HEK293 (cell line): ENCODE results near the gene ING5.
A peak's percentile ranks its signal among the peaks of the same experiment; 100 is the strongest.

Experiments used
- CTCF ChIA-PET: fragments of 350-600 bp; formaldehyde crosslinking; extraction: SDS; loops from one replicate; lab custom pipeline; 2021; ENCODE audit warnings: antibody characterized with exemption; lab: Yijun Ruan, JAX
- POLR2A ChIA-PET: fragments of 300-600 bp; formaldehyde crosslinking; extraction: SDS; loops from one replicate; lab custom pipeline; 2020; ENCODE audit warnings: antibody characterized with exemption, inconsistent platforms; lab: Yijun Ruan, JAX
- H3K27ac ChIP-seq: fragments of 200-500 bp; sonication (Bioruptor generic); 2 replicates; pipeline ENCODE4 v1.5.1; 2014; ENCODE audit warnings: low read depth, low read length, control low read depth, inconsistent platforms; ENCODE audit errors: extremely low read depth
- H3K36me3 ChIP-seq, 2 experiments: fragments of 200-500 bp in 1 of 2; sonication (Bioruptor generic) in 1 of 2; 1 replicate in 1 of 2; 2 replicates in 1 of 2; pipeline ENCODE4 v1.5.1; 2014 to 2017; ENCODE audit warnings: inconsistent platforms in 2 of 2, low read length in 2 of 2; ENCODE audit not compliant: control insufficient read depth in 2 of 2, insufficient read depth in 1 of 2
- H3K4me1 ChIP-seq: fragments of 200-500 bp; sonication (Bioruptor generic); 2 replicates; pipeline ENCODE4 v1.5.1; 2014; ENCODE audit warnings: mild to moderate bottlenecking, low read length, inconsistent platforms; ENCODE audit not compliant: control insufficient read depth, insufficient read depth
- H3K4me3 ChIP-seq: 2 replicates; pipeline ENCODE4 v1.5.1; 2011; ENCODE audit warnings: low read depth, mild to moderate bottlenecking, control low read depth, low read length, moderate library complexity
- H3K9me3 ChIP-seq: fragments of 200-500 bp; sonication (Bioruptor generic); 2 replicates; pipeline ENCODE4 v1.5.1; 2014; ENCODE audit warnings: low read depth, low read length, inconsistent platforms; ENCODE audit not compliant: control insufficient read depth, insufficient read depth
- BCL6B ChIP-seq: fragments of 450-650 bp; formaldehyde crosslinking; IDR thresholded peaks from 2 replicates; pipeline ENCODE4 v1.5.1; 2017; ENCODE audit warnings: missing biosample characterization, missing genetic modification characterization
- CTCF ChIP-seq: fragments of 450-650 bp; formaldehyde crosslinking; IDR thresholded peaks from 2 replicates; pipeline ENCODE4 v1.5.1; 2016; ENCODE audit warnings: missing biosample characterization, missing genetic modification characterization
- PATZ1 ChIP-seq: fragments of 450-650 bp; formaldehyde crosslinking; IDR thresholded peaks from 2 replicates; pipeline ENCODE4 v1.5.1; 2016; ENCODE audit warnings: missing biosample characterization, missing genetic modification characterization
- SETDB1 ChIP-seq: IDR thresholded peaks from one replicate; pipeline ENCODE4 v1.6.1; 2017; ENCODE audit warnings: mild to moderate bottlenecking, low read length, moderate library complexity, mixed read lengths; ENCODE audit not compliant: insufficient read length
- SP2 ChIP-seq: fragments of 450-650 bp; formaldehyde crosslinking; IDR thresholded peaks from 2 replicates; pipeline ENCODE4 v1.5.1; 2016; ENCODE audit warnings: missing biosample characterization, missing genetic modification characterization
- WT1 ChIP-seq: fragments of 450-650 bp; formaldehyde crosslinking; IDR thresholded peaks from 2 replicates; pipeline ENCODE4 v1.5.1; 2016; ENCODE audit warnings: missing biosample characterization, missing genetic modification characterization
- ZBTB1 ChIP-seq: fragments of 450-650 bp; formaldehyde crosslinking; IDR thresholded peaks from 2 replicates; pipeline ENCODE4 v1.5.1; 2016; ENCODE audit warnings: missing biosample characterization, missing genetic modification characterization
- ZFP3 ChIP-seq: fragments of 450-650 bp; formaldehyde crosslinking; IDR thresholded peaks from 2 replicates; pipeline ENCODE4 v1.5.1; 2016; ENCODE audit warnings: low read depth, missing biosample characterization, missing genetic modification characterization
- ZNF146 ChIP-seq: fragments of 450-650 bp; formaldehyde crosslinking; IDR thresholded peaks from 2 replicates; pipeline ENCODE4 v1.5.1; 2016; ENCODE audit warnings: missing biosample characterization, missing genetic modification characterization
- ZNF239 ChIP-seq: fragments of 450-650 bp; formaldehyde crosslinking; IDR thresholded peaks from 2 replicates; pipeline ENCODE4 v1.5.1; 2016; ENCODE audit warnings: missing biosample characterization, missing genetic modification characterization
- ZNF391 ChIP-seq: fragments of 450-650 bp; formaldehyde crosslinking; IDR thresholded peaks from 2 replicates; pipeline ENCODE4 v1.5.1; 2016; ENCODE audit warnings: low read depth, missing biosample characterization, missing genetic modification characterization, borderline replicate concordance
- ZNF561 ChIP-seq: fragments of 450-650 bp; IDR thresholded peaks from 2 replicates; pipeline ENCODE4 v1.5.1; 2018; ENCODE audit warnings: missing biosample characterization, missing genetic modification characterization, borderline replicate concordance
- ZNF621 ChIP-seq: fragments of 450-650 bp; formaldehyde crosslinking; IDR thresholded peaks from 2 replicates; pipeline ENCODE4 v1.5.1; 2017; ENCODE audit warnings: missing biosample characterization, missing genetic modification characterization
- ZNF76 ChIP-seq: fragments of 450-650 bp; formaldehyde crosslinking; IDR thresholded peaks from 2 replicates; pipeline ENCODE4; 2016; ENCODE audit warnings: low read depth, missing biosample characterization, missing genetic modification characterization, borderline replicate concordance
- ZNF791 ChIP-seq: fragments of 450-650 bp; formaldehyde crosslinking; IDR thresholded peaks from 2 replicates; pipeline ENCODE4 v1.5.1; 2016; ENCODE audit warnings: missing biosample characterization, missing genetic modification characterization
- ZXDB ChIP-seq: fragments of 450-650 bp; formaldehyde crosslinking; IDR thresholded peaks from 2 replicates; pipeline ENCODE4 v1.5.1; 2016; ENCODE audit warnings: missing biosample characterization, missing genetic modification characterization
- TF ChIP-seq, protein P1 (sequence below): fragments of 450-650 bp; formaldehyde crosslinking; conservative IDR thresholded peaks from 2 replicates; pipeline ENCODE4 v1.5.1; 2016; ENCODE audit warnings: low read depth, missing biosample characterization, missing genetic modification characterization
- TF ChIP-seq, protein P2 (sequence below): fragments of 450-650 bp; formaldehyde crosslinking; IDR thresholded peaks from 2 replicates; pipeline ENCODE4 v1.5.1; 2017; ENCODE audit warnings: missing biosample characterization, missing genetic modification characterization
- TF ChIP-seq, protein P3 (sequence below): fragments of 450-650 bp; formaldehyde crosslinking; IDR thresholded peaks from 2 replicates; pipeline ENCODE4 v1.5.1; 2016; ENCODE audit warnings: missing biosample characterization, missing genetic modification characterization

Gene ING5

GRCh38 chr2:241720099-241720498 is 18.3 kb downstream of the ING5 start:
- H3K4me1 ChIP-seq: no peaks in the 10 kb centered on the region
- peaks cover 21 to 72% of the 10 kb centered on the region in 2 experiments; a peak in 2 of 3 replicates for H3K36me3 ChIP-seq
- POLR2A ChIA-PET: no interaction called here
- no peak overlapping the region for H3K27ac ChIP-seq
- no peak for TF ChIP-seq PATZ1 (tag by site-specific recombination)
- TF ChIP-seq BCL6B (tag by site-specific recombination): 0 out of 2 replicates have a peak, but pooled peaks have one; percentile 41
- CTCF ChIA-PET: no interaction called here
- no peak overlapping the region for H3K4me3 ChIP-seq
- no peaks in the 10 kb centered on the region for H3K9me3 ChIP-seq

DNA sequence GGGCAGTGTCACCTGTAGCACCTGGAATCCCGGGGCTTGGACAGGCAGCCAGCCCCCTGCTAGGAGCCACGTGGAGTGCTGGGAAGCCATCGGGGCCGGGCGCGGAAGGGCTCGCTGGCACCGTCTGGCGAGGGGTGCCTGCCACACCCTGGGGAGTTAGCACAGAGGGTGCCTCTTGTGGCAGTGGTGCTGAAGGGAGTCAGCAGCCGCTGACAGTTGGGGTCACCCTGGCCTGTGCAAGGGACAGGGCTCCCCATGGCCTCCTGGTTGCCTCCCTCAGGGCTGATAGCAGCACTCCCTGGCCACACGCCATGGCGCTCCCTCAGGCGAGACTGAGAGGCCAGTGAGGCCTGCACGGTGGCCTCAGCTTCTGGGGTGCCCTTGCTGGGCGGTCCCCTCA is 18.7 kb downstream of the ING5 start:
- H3K4me1 ChIP-seq: no peaks in the 10 kb centered on the region
- H3K4me3 ChIP-seq: no peak overlapping the region
- peaks cover 20 to 76% of the 10 kb centered on the region in 2 experiments; a peak in 2 of 3 replicates for H3K36me3 ChIP-seq
- H3K9me3 ChIP-seq: no peaks in the 10 kb centered on the region
- POLR2A ChIA-PET: no interaction called here
- CTCF ChIA-PET: no interaction called here
- H3K27ac ChIP-seq: no peak overlapping the region
- TF ChIP-seq ZXDB (tag by site-specific recombination): no peak
- TF ChIP-seq ZNF76: no peak
- TF ChIP-seq SETDB1: no peak
- TF ChIP-seq ZNF561 (tag by site-specific recombination): no peak
- TF ChIP-seq ZFP3 (tag by site-specific recombination): no peak
- no peak for TF ChIP-seq CTCF (tag by site-specific recombination)
- TF ChIP-seq ZNF146 (tag by site-specific recombination): no peak
- TF ChIP-seq WT1 (tag by site-specific recombination): no peak
- TF ChIP-seq ZBTB1 (tag by site-specific recombination): no peak
- TF ChIP-seq ZNF239 (tag by site-specific recombination): no peak
- TF ChIP-seq, protein P1, sequence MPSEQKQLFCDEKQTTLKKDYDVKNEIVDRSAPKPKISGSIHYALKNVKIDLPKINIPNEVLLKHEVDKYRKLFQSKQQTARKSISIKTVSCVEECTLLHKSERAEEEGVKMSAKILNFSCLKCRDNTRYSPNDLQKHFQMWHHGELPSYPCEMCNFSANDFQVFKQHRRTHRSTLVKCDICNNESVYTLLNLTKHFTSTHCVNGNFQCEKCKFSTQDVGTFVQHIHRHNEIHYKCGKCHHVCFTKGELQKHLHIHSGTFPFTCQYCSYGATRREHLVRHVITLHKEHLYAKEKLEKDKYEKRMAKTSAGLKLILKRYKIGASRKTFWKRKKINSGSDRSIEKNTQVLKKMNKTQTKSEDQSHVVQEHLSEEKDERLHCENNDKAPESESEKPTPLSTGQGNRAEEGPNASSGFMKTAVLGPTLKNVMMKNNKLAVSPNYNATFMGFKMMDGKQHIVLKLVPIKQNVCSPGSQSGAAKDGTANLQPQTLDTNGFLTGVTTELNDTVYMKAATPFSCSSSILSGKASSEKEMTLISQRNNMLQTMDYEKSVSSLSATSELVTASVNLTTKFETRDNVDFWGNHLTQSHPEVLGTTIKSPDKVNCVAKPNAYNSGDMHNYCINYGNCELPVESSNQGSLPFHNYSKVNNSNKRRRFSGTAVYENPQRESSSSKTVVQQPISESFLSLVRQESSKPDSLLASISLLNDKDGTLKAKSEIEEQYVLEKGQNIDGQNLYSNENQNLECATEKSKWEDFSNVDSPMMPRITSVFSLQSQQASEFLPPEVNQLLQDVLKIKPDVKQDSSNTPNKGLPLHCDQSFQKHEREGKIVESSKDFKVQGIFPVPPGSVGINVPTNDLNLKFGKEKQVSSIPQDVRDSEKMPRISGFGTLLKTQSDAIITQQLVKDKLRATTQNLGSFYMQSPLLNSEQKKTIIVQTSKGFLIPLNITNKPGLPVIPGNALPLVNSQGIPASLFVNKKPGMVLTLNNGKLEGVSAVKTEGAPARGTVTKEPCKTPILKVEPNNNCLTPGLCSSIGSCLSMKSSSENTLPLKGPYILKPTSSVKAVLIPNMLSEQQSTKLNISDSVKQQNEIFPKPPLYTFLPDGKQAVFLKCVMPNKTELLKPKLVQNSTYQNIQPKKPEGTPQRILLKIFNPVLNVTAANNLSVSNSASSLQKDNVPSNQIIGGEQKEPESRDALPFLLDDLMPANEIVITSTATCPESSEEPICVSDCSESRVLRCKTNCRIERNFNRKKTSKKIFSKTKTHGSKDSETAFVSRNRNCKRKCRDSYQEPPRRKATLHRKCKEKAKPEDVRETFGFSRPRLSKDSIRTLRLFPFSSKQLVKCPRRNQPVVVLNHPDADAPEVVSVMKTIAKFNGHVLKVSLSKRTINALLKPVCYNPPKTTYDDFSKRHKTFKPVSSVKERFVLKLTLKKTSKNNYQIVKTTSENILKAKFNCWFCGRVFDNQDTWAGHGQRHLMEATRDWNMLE: no peak
- no peak for TF ChIP-seq ZNF791 (tag by site-specific recombination)
- TF ChIP-seq, protein P2, sequence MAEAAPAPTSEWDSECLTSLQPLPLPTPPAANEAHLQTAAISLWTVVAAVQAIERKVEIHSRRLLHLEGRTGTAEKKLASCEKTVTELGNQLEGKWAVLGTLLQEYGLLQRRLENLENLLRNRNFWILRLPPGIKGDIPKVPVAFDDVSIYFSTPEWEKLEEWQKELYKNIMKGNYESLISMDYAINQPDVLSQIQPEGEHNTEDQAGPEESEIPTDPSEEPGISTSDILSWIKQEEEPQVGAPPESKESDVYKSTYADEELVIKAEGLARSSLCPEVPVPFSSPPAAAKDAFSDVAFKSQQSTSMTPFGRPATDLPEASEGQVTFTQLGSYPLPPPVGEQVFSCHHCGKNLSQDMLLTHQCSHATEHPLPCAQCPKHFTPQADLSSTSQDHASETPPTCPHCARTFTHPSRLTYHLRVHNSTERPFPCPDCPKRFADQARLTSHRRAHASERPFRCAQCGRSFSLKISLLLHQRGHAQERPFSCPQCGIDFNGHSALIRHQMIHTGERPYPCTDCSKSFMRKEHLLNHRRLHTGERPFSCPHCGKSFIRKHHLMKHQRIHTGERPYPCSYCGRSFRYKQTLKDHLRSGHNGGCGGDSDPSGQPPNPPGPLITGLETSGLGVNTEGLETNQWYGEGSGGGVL (tag by site-specific recombination): no peak
- no peak for TF ChIP-seq BCL6B (tag by site-specific recombination)
- no peak for TF ChIP-seq ZNF391
- TF ChIP-seq, protein P3, sequence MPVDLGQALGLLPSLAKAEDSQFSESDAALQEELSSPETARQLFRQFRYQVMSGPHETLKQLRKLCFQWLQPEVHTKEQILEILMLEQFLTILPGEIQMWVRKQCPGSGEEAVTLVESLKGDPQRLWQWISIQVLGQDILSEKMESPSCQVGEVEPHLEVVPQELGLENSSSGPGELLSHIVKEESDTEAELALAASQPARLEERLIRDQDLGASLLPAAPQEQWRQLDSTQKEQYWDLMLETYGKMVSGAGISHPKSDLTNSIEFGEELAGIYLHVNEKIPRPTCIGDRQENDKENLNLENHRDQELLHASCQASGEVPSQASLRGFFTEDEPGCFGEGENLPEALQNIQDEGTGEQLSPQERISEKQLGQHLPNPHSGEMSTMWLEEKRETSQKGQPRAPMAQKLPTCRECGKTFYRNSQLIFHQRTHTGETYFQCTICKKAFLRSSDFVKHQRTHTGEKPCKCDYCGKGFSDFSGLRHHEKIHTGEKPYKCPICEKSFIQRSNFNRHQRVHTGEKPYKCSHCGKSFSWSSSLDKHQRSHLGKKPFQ (tag by site-specific recombination): no peak
- TF ChIP-seq SP2: no peak
- TF ChIP-seq ZNF621: no peak
